Liver (tissue), 2 donors: Measurements from ENCODE around the gene SEC14L3.
A peak's percentile ranks its signal among the peaks of the same experiment; 100 is the strongest.

ENCODE experiments used
- TF ChIP-seq, protein P1 (sequence below): fragments of 150-350 bp; IDR thresholded peaks from 2 replicates; pipeline ENCODE4 v1.5.1; 2017; ENCODE audit warnings: improper control_type of control experiment, low read depth, low read length; ENCODE audit not compliant: missing input control
- TF ChIP-seq, protein P2 (sequence below): IDR thresholded peaks from 2 replicates; pipeline ENCODE4 v1.6.1; 2016; ENCODE audit warnings: antibody characterized with exemption
- donor health status: healthy.

DNA sequence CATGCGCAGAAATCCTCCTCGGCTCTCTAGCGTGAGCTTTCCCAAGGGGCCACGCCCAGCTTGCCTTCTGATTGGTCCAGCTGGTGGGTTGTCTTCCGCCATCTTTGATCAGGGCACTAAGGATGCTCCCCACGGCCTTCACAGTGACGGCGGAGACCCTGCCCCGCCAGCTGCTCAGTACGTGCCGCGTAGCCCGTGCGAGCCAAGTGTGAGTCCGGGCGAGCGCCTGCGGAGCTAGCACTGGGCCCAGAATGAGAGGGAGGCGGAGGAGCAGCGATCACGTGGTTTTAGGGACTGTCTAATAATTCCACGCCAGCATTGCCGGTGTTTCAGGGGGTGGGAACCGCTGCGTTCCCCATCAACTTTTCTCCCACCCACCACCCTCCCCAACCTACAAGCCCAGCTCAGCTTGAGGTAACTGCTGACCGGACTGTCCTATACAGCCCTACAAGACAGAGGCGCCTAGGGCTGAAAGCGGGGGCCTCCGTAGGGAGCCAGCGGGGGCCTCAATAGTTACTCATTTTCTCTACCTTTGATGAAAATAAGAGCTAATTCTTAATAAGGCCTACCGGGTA, 47.8 kb downstream of the SEC14L3 start:
- TF ChIP-seq, protein P1, sequence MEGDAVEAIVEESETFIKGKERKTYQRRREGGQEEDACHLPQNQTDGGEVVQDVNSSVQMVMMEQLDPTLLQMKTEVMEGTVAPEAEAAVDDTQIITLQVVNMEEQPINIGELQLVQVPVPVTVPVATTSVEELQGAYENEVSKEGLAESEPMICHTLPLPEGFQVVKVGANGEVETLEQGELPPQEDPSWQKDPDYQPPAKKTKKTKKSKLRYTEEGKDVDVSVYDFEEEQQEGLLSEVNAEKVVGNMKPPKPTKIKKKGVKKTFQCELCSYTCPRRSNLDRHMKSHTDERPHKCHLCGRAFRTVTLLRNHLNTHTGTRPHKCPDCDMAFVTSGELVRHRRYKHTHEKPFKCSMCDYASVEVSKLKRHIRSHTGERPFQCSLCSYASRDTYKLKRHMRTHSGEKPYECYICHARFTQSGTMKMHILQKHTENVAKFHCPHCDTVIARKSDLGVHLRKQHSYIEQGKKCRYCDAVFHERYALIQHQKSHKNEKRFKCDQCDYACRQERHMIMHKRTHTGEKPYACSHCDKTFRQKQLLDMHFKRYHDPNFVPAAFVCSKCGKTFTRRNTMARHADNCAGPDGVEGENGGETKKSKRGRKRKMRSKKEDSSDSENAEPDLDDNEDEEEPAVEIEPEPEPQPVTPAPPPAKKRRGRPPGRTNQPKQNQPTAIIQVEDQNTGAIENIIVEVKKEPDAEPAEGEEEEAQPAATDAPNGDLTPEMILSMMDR = no peak
- TF ChIP-seq, protein P2, sequence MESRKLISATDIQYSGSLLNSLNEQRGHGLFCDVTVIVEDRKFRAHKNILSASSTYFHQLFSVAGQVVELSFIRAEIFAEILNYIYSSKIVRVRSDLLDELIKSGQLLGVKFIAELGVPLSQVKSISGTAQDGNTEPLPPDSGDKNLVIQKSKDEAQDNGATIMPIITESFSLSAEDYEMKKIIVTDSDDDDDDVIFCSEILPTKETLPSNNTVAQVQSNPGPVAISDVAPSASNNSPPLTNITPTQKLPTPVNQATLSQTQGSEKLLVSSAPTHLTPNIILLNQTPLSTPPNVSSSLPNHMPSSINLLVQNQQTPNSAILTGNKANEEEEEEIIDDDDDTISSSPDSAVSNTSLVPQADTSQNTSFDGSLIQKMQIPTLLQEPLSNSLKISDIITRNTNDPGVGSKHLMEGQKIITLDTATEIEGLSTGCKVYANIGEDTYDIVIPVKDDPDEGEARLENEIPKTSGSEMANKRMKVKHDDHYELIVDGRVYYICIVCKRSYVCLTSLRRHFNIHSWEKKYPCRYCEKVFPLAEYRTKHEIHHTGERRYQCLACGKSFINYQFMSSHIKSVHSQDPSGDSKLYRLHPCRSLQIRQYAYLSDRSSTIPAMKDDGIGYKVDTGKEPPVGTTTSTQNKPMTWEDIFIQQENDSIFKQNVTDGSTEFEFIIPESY = peak; percentile 79
